Thoracic aorta (tissue), 2 donors: ENCODE data around the gene PANK4. TPM values are rescaled to one million over a fixed set of nuclear protein-coding genes. Genes with fewer than 3 reads are reported as not detected.
"Not testable (repeated sequence)": the region's sequence is repeated elsewhere in the genome, so short reads cannot be mapped to it uniquely, and the experiment has no call there.

Experiments
- ATAC-seq: fragments of 150-250 bp; one replicate; pipeline ENCODE4 v1.8.0; 2017; ENCODE audit warnings: low read depth; ENCODE audit not compliant: insufficient number of reproducible peaks, low FRiP score
- DNase-seq: peaks from one replicate; pipeline ENCODE4 v3.0.0-alpha.2; 2020; ENCODE audit warnings: low spot score
- H3K27ac ChIP-seq, 2 donors: fragments of 200-600 bp; sonication (generic); 1 replicate in 1 of 2; 2 replicates in 1 of 2; pipeline ENCODE4 v1.5.1; 2016; ENCODE audit warnings: mild to moderate bottlenecking in 2 of 2, moderate library complexity in 2 of 2
- H3K27me3 ChIP-seq: fragments of 200-600 bp; sonication (generic); replicated peaks from 2 replicates; pipeline ENCODE4 v1.6.0; 2016; ENCODE audit warnings: mild to moderate bottlenecking; ENCODE audit not compliant: insufficient read depth
- H3K36me3 ChIP-seq: fragments of 200-600 bp; sonication (generic); one replicate; pipeline ENCODE4 v1.5.1; 2016
- H3K4me1 ChIP-seq, 2 donors: fragments of 200-600 bp; sonication (generic); 1 replicate in 1 of 2; 2 replicates in 1 of 2; pipeline versions ENCODE4 v1.5.1 to v1.6.0; 2016; ENCODE audit warnings: low read depth in 2 of 2, mild to moderate bottlenecking in 1 of 2; ENCODE audit not compliant: control insufficient read depth in 1 of 2
- H3K4me3 ChIP-seq: fragments of 200-600 bp; sonication (generic); 2 replicates; pipeline ENCODE4 v1.5.1; 2016; ENCODE audit warnings: mild to moderate bottlenecking
- H3K9me3 ChIP-seq: fragments of 200-600 bp; sonication (generic); 2 replicates; pipeline ENCODE4 v1.5.1; 2016
- total RNA-seq, 2 donors: library from RNA; depleted of rRNA; stranded (reverse); fragments of >200 nt; gene quantifications; one replicate each; pipeline versions ENCODE4 v1.1.0 to v1.2.3, GENCODE V29; 2016
- TF ChIP-seq, protein P1 (sequence below): fragments of 200-600 bp; sonication (generic); IDR thresholded peaks from one replicate; pipeline ENCODE4 v1.5.1; 2019; ENCODE audit warnings: antibody characterized with exemption

Gene PANK4
- total RNA-seq, 2 donors from 2014 or later, result 27.1 to 32.0 TPM

- no peak overlapping the region for H3K4me3 ChIP-seq
- H3K9me3 ChIP-seq, result no peaks in the 10 kb centered on the region
- H3K36me3 ChIP-seq, result no peaks in the 10 kb centered on the region
- TF ChIP-seq, protein P1, sequence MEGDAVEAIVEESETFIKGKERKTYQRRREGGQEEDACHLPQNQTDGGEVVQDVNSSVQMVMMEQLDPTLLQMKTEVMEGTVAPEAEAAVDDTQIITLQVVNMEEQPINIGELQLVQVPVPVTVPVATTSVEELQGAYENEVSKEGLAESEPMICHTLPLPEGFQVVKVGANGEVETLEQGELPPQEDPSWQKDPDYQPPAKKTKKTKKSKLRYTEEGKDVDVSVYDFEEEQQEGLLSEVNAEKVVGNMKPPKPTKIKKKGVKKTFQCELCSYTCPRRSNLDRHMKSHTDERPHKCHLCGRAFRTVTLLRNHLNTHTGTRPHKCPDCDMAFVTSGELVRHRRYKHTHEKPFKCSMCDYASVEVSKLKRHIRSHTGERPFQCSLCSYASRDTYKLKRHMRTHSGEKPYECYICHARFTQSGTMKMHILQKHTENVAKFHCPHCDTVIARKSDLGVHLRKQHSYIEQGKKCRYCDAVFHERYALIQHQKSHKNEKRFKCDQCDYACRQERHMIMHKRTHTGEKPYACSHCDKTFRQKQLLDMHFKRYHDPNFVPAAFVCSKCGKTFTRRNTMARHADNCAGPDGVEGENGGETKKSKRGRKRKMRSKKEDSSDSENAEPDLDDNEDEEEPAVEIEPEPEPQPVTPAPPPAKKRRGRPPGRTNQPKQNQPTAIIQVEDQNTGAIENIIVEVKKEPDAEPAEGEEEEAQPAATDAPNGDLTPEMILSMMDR, result no peak
- no peak for DNase-seq
- no peak for ATAC-seq
- no peak overlapping the region for H3K27ac ChIP-seq
- H3K4me1 ChIP-seq, result no peaks in the 10 kb centered on the region
- peaks cover 4% of the 10 kb centered on the region for H3K27me3 ChIP-seq
These were observed 65.2 kb downstream of the PANK4 start for GRCh38 chr1:2460996-2461751.

GRCh38 chr1:2460203-2460602 is 66.2 kb downstream of the PANK4 start:
- Histone ChIP-seq H3K4me1 (no peaks in the 10 kb centered on the region), H3K9me3 (no peaks in the 10 kb centered on the region), H3K36me3 (no peaks in the 10 kb centered on the region), H3K27ac (no peak overlapping the region), H3K4me3 (no peak overlapping the region), H3K27me3 (no peaks in the 10 kb centered on the region)
- TF ChIP-seq, protein P1, result no peak
- ATAC-seq (no peak), DNase-seq (no peak)

DNA sequence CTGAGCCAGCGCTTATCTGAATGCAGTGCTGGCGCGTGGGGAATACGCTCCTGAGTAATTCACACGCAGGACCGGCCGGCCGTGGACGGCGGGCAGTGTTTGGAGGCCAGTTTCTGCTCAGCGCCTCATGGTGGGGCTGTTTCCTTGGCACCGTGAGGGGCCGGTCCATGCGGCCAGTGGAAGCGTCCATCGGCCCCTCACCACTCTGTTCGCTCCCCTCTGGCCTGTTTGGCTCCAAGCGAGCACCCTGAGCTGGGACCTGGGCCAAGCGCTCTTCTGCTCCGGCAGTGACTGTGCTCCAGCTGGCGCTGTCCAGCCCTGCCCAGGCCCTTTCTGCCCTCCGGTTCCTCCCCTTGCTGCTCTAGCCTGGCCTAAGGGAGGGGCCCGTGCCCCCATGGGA is 66.6 kb downstream of the PANK4 start:
- Histone ChIP-seq H3K36me3 (no peaks in the 10 kb centered on the region), H3K4me1 (no peaks in the 10 kb centered on the region), H3K27ac (no peak overlapping the region), H3K27me3 (no peaks in the 10 kb centered on the region), H3K4me3 (no peak overlapping the region), H3K9me3 (no peaks in the 10 kb centered on the region)
- TF ChIP-seq, protein P1, result no peak
- DNase-seq (no peak), ATAC-seq (no peak)

DNA sequence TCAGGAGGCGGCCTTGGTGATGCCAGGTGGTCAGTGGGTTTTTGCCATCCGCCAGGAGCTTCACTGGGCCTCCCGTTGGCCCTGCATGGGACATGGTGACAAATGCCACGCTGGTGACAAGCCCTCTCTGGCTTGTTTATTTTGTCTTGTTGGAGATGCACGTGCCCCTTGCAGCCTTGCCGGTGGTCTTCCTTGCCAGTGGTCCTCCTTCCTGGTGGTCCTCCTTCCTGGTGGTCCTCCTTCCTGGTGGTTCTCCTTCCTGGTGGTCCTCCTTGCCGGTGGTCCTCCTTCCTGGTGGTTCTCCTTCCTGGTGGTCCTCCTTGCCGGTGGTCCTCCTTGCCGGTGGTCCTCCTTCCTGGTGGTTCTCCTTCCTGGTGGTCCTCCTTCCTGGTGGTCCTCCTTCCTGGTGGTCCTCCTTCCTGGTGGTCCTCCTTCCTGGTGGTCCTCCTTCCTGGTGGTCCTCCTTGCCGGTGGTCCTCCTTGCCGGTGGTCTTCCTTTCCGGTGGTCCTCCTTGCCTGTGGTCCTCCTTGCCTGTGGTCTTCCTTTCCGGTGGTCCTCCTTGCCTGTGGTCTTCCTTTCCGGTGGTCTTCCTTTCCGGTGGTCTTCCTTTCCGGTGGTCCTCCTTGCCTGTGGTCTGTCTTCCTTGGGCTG is 67.2 kb downstream of the PANK4 start:
- H3K36me3 ChIP-seq, H3K4me3 ChIP-seq, H3K4me1 ChIP-seq, H3K27me3 ChIP-seq, DNase-seq, H3K9me3 ChIP-seq, H3K27ac ChIP-seq, ATAC-seq: not testable (repeated sequence)

DNA sequence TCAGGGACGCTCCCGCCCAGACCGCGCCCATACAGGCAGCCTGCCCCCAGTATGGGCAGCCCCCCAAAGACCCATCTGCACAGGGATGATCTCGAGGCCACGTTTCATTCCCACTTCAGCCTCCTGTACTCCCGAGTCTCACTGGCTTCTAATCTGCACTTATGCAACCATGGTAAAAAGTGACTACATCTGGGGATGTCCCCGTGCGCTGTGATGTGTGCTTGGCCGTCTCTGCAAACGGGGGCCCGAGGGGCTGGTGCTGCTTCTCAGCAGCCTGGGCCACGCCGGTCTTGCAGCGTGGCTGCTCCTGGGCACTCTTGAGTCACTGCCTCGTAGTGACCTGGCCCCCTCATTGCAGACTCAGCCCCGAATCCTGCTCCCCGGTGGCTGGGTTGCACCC is 67.7 kb downstream of the PANK4 start:
- DNase-seq (no peak), ATAC-seq (no peak)
- no peak overlapping the region for H3K4me3 ChIP-seq
- H3K4me1 ChIP-seq, result no peaks in the 10 kb centered on the region
- TF ChIP-seq, protein P1, result no peak
- no peaks in the 10 kb centered on the region for H3K27me3 ChIP-seq
- no peaks in the 10 kb centered on the region for H3K36me3 ChIP-seq
- no peak overlapping the region for H3K27ac ChIP-seq
- no peaks in the 10 kb centered on the region for H3K9me3 ChIP-seq

Other genes with a start within 250 kb of the PANK4 start
- 10 to 100 TPM in 1 of 2 donors, 1 to 10 TPM in 1; 7.1 to 13.8 TPM for gene MORN1, start 135.0 kb downstream of the PANK4 start, total RNA-seq
- 10 to 100 TPM; 68.6 to 76.3 TPM for gene RER1, start 134.8 kb downstream of the PANK4 start, total RNA-seq
- gene PEX10, start 114.0 kb downstream of the PANK4 start, total RNA-seq, result 10 to 100 TPM; 12.1 to 27.9 TPM
- gene PLCH2, start 50.3 kb downstream of the PANK4 start, total RNA-seq, result 1 to 10 TPM; 1.1 to 1.9 TPM
- gene HES5, start 3.7 kb upstream of the PANK4 start, total RNA-seq, result 1 to 10 TPM in 1 of 2 donors, under 1 TPM in 1; 0.27 to 2.7 TPM
- gene TNFRSF14, start 29.8 kb upstream of the PANK4 start, total RNA-seq, result 10 to 100 TPM; 29.6 to 55.6 TPM
- gene PRXL2B, start 60.2 kb upstream of the PANK4 start, total RNA-seq, result 10 to 100 TPM in 1 of 2 donors, 1 to 10 TPM in 1; 8.3 to 15.2 TPM
- gene MMEL1, start 106.4 kb upstream of the PANK4 start, total RNA-seq, result not detected